Tibial nerve (tissue), 4 donors: ENCODE results near the gene CFAP70.

ENCODE experiments used
- CTCF ChIP-seq, 5 experiments: fragments of 200-600 bp in 3 of 5; fragments of 450-650 bp in 2 of 5; sonication (generic) in 3 of 5; IDR thresholded peaks; one replicate each; pipeline ENCODE4 v1.5.1; 2016 to 2019; ENCODE audit warnings: antibody characterized with exemption in 5 of 5, mild to moderate bottlenecking in 3 of 5, moderate library complexity in 2 of 5
- EP300 ChIP-seq, 2 donors: sonication (generic); formaldehyde crosslinking; IDR thresholded peaks; one replicate each; pipeline ENCODE4 v1.6.1; 2017; ENCODE audit warnings: antibody characterized with exemption in 2 of 2, mild to moderate bottlenecking in 1 of 2
- POLR2A ChIP-seq, 2 donors: fragments of 450-650 bp; IDR thresholded peaks; one replicate each; pipeline ENCODE4 v1.6.1; 2017; ENCODE audit warnings: antibody characterized with exemption in 2 of 2, mild to moderate bottlenecking in 2 of 2, moderate library complexity in 2 of 2

- TF ChIP-seq CTCF (IDR thresholded peaks at IDR 0.05) (no peak), POLR2A (IDR thresholded peaks at IDR 0.05) (no peak), EP300 (IDR thresholded peaks at IDR 0.05) (no peak)
Observed at GRCh38 chr10:73262880-73263555, 95.6 kb downstream of the CFAP70 start.
